K562 (cell line): Measurements from ENCODE around the gene LY6G6F. TPM values are rescaled to one million over a fixed set of nuclear protein-coding genes. Genes with fewer than 3 reads are reported as not detected.

ENCODE experiments used
- ADNP ChIP-seq: fragments of 200-800 bp; sonication (Bioruptor generic); IDR thresholded peaks from 2 replicates; pipeline ENCODE4 v1.6.1; 2016; ENCODE audit warnings: missing genetic modification characterization, missing compliant biosample characterization
- ARID1B ChIP-seq: fragments of 450-650 bp; IDR thresholded peaks from 2 replicates; pipeline ENCODE4 v1.6.1; 2016; ENCODE audit warnings: antibody characterized with exemption, mild to moderate bottlenecking, inconsistent platforms
- CBX5 ChIP-seq: IDR thresholded peaks from 2 replicates; pipeline ENCODE4 v1.6.1; 2014; ENCODE audit warnings: low read depth, borderline replicate concordance
- COPS2 ChIP-seq: fragments of 450-650 bp; conservative IDR thresholded peaks from 2 replicates; pipeline ENCODE4 v1.6.1; 2016; ENCODE audit warnings: mild to moderate bottlenecking, moderate library complexity
- FOXK1 ChIP-seq: sonication (generic); formaldehyde crosslinking; IDR thresholded peaks from 2 replicates; pipeline ENCODE4 v1.8.0; 2022; ENCODE audit warnings: missing genetic modification reagents, mild to moderate bottlenecking, borderline replicate concordance
- FUS ChIP-seq: fragments of 200-400 bp; formaldehyde crosslinking; optimal IDR thresholded peaks from 2 replicates; pipeline ENCODE3; 2017; ENCODE audit warnings: low read depth, low read length
- GATAD2A ChIP-seq: fragments of 450-650 bp; IDR thresholded peaks from 2 replicates; pipeline ENCODE4 v1.6.1; 2017
- GATAD2B ChIP-seq: fragments of 450-650 bp; IDR thresholded peaks from 2 replicates; pipeline ENCODE4 v1.6.1; 2017; ENCODE audit warnings: mild to moderate bottlenecking, borderline replicate concordance
- GTF2E2 ChIP-seq: fragments of 200-800 bp; sonication (Bioruptor generic); IDR thresholded peaks from 2 replicates; pipeline ENCODE4 v1.6.1; 2016; ENCODE audit warnings: missing genetic modification characterization, missing compliant biosample characterization
- HDAC3 ChIP-seq: fragments of 450-650 bp; IDR thresholded peaks from 2 replicates; pipeline ENCODE4 v1.6.1; 2018; ENCODE audit warnings: borderline replicate concordance, mild to moderate bottlenecking, moderate library complexity; ENCODE audit not compliant: partially characterized antibody
- HES1 ChIP-seq: fragments of 450-650 bp; IDR thresholded peaks from 2 replicates; pipeline ENCODE4 v1.6.1; 2016; ENCODE audit warnings: low read depth, mild to moderate bottlenecking, moderate library complexity
- ILF3 ChIP-seq: fragments of 450-650 bp; IDR thresholded peaks from 2 replicates; pipeline ENCODE4 v1.6.1; 2018; ENCODE audit warnings: antibody characterized with exemption, mild to moderate bottlenecking, moderate library complexity, borderline replicate concordance
- JUND ChIP-seq, 2 experiments: IDR thresholded peaks; 2 replicates in 1 of 2; 3 replicates in 1 of 2; pipeline ENCODE4 v1.6.1; 2011; ENCODE audit warnings: borderline replicate concordance in 2 of 2, low read depth in 2 of 2, low read length in 2 of 2, improper control_type of control experiment in 1 of 2, missing biosample characterization in 1 of 2, missing genetic modification characterization in 1 of 2, missing genetic modification reagents in 1 of 2
- KAT2B ChIP-seq: IDR thresholded peaks from one replicate; pipeline ENCODE4 v1.6.1; 2012; ENCODE audit warnings: low read depth, mild to moderate bottlenecking, control low read depth, inconsistent platforms, low read length, moderate library complexity
- KLF16 ChIP-seq: IDR thresholded peaks from 2 replicates; pipeline ENCODE4 v1.6.1; 2016; ENCODE audit warnings: antibody characterized with exemption
- MAFK ChIP-seq: IDR thresholded peaks from 2 replicates; pipeline ENCODE4 v1.6.1; 2011; ENCODE audit warnings: low read length, improper control_type of control experiment
- NFIX ChIP-seq: fragments of 250-450 bp; sonication (Bioruptor Pico); IDR thresholded peaks from 2 replicates; pipeline ENCODE4 v1.4.0; 2020; ENCODE audit warnings: low read depth, mild to moderate bottlenecking, moderate library complexity
- RNF2 ChIP-seq: sonication (generic); IDR thresholded peaks from 2 replicates; pipeline ENCODE4 v1.6.1; 2016
- SRF ChIP-seq, 2 experiments: fragments of 250-450, 450-650 bp in 1 of 2; sonication (Bioruptor Pico) in 1 of 2; sonication (generic) in 1 of 2; formaldehyde crosslinking; IDR thresholded peaks; 2 replicates each; pipeline versions ENCODE4 v1.5.0 to v1.5.1; 2020 to 2022; ENCODE audit warnings: mild to moderate bottlenecking in 1 of 2, missing genetic modification reagents in 1 of 2
- ZNF124 ChIP-seq: sonication (generic); formaldehyde crosslinking; IDR thresholded peaks from 2 replicates; pipeline ENCODE4 v1.8.1; 2022; ENCODE audit warnings: missing genetic modification reagents
- ZNF280B ChIP-seq: fragments of 250-450 bp; sonication (Bioruptor Pico); IDR thresholded peaks from 2 replicates; pipeline ENCODE4 v1.5.1; 2021; ENCODE audit warnings: mild to moderate bottlenecking
- ZNF57 ChIP-seq: fragments of 450-650 bp; formaldehyde crosslinking; IDR thresholded peaks from 2 replicates; pipeline ENCODE4 v1.4.0; 2020; ENCODE audit warnings: mild to moderate bottlenecking, moderate library complexity
- ZNF668 ChIP-seq: fragments of 250-450 bp; sonication (Bioruptor Pico); IDR thresholded peaks from 2 replicates; pipeline ENCODE4 v1.8.0; 2022; ENCODE audit warnings: mild to moderate bottlenecking, inconsistent platforms
- ZNF699 ChIP-seq: fragments of 250-450 bp; sonication (Bioruptor Pico); IDR thresholded peaks from 2 replicates; pipeline ENCODE4 v1.8.0; 2021; ENCODE audit warnings: mild to moderate bottlenecking, moderate library complexity; ENCODE audit not compliant: insufficient replicate concordance
- ZNF707 ChIP-seq: fragments of 250-450 bp; sonication (Bioruptor Pico); conservative IDR thresholded peaks from 2 replicates; pipeline ENCODE4 v1.8.0; 2022; ENCODE audit warnings: inconsistent platforms, mild to moderate bottlenecking, moderate library complexity
- polyA plus RNA-seq, 8 experiments: library from polyadenylated mRNA; depleted of rRNA in 4 of 8; stranded (reverse) in 5 of 8; unstranded in 3 of 8; fragments of >200 nt; fragmentation: Nextera tagmentation in 2 of 8; fragmentation: Illumina TruSeq in 1 of 8; extraction: Ambion mirVana in 2 of 8; extraction: Trizol in 1 of 8; gene quantifications; 2 replicates each; pipeline versions ENCODE4 v1.2.1 to v1.2.3, GENCODE V29; 2011 to 2014; ENCODE audit warnings: inconsistent platforms in 1 of 8, missing spikeins in 1 of 8
- total RNA-seq, 7 experiments: library from RNA; depleted of rRNA in 6 of 7; stranded (reverse); fragments of >200 nt in 6 of 7; fragmentation: Illumina TruSeq in 2 of 7; extraction: Trizol in 2 of 7; gene quantifications; 2 replicates each; pipeline versions ENCODE4 v1.2.1 to v1.2.3, GENCODE V29; 2011 to 2021; ENCODE audit warnings: low replicate concordance in 1 of 7
- TF ChIP-seq, protein P1 (sequence below): sonication (generic); formaldehyde crosslinking; IDR thresholded peaks from 2 replicates; pipeline ENCODE4 v1.8.1; 2023; ENCODE audit warnings: mild to moderate bottlenecking, missing genetic modification reagents

The LY6G6F gene
- total and polyA plus RNA-seq, 9 of the 15 experiments (the other 6 are each of a cell fraction or from before 2014, with no cell fraction given): 0.14 to 0.50 (median 0.28) TPM; not detected in 2

DNA sequence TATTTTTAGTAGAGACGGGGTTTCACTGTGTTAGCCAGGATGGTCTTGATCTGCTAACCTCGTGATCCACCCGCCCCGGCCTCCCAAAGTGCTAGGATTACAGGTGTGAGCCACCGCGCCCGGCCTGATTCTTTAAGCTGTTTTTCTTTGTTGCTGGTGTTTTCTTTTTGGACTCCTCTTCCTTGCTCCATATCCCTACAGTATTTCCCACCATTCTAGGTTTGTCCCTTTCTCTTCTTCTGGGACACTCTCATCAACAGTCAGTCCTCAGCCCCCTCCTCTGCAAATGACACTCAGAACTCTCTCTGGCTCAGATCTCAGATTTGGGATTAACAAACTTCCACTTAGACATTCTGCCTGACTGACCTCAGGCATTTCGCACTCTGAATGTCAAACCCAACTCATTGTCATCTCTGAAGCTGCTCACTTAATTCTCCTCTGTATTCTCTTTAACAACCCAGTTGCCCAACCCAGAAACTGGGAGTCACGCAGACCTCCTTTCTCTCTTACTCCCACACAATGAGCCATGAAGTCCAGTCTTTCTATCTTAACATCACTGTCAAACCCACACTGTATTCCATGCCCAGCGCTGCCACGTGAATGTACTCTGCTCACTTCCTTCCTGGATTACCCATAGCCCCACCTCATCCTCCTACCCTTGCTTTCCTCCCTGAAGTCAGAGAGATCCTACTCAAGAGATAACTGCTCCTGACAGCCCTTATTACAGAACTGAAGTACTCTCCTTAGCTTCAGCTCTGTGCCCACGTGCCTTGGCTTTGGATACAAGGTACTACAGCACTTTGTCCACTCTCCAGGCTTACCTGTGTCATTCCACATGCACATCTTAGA, 19.1 kb downstream of the LY6G6F start (continued):
- TF ChIP-seq JUND (IDR thresholded peaks at IDR 0.05; ENCODE audit: borderline replicate concordance, low read depth, low read length) (peak; percentile 26; the same call in 1 of the 2 replicates), JUND (tag; IDR thresholded peaks at IDR 0.05; ENCODE audit: borderline replicate concordance, low read depth, low read length) (peak; percentile 45; the same call in 1 of the 3 replicates), GTF2E2 (tag) (no peak), FOXK1 (CRISPR knock-in tag) (0 out of 2 replicates have a peak, but pooled peaks have one; percentile 48), CBX5 (no peak), HDAC3 (no peak), RNF2 (no peak), ZNF707 (no peak; the same call in 1 of the 2 replicates), ADNP (tag) (no peak), SRF (CRISPR knock-in tag; IDR thresholded peaks at IDR 0.05) (no peak), GATAD2A (peak; percentile 80; the same call in 1 of the 2 replicates), NFIX (no peak), MAFK (no peak), HES1 (no peak), ILF3 (no peak), COPS2 (no peak), FUS (no peak), ZNF699 (no peak), GATAD2B (no peak), ZNF668 (CRISPR knock-in tag) (no peak; the same call in 1 of the 2 replicates), ZNF124 (CRISPR knock-in tag) (no peak), KLF16 (peak; percentile 39; the same call in 1 of the 2 replicates), ARID1B (no peak), KAT2B (no peak), ZNF280B (no peak), ZNF57 (CRISPR knock-in tag) (peak; percentile 82; the same call in 1 of the 2 replicates)
- TF ChIP-seq, protein P1, sequence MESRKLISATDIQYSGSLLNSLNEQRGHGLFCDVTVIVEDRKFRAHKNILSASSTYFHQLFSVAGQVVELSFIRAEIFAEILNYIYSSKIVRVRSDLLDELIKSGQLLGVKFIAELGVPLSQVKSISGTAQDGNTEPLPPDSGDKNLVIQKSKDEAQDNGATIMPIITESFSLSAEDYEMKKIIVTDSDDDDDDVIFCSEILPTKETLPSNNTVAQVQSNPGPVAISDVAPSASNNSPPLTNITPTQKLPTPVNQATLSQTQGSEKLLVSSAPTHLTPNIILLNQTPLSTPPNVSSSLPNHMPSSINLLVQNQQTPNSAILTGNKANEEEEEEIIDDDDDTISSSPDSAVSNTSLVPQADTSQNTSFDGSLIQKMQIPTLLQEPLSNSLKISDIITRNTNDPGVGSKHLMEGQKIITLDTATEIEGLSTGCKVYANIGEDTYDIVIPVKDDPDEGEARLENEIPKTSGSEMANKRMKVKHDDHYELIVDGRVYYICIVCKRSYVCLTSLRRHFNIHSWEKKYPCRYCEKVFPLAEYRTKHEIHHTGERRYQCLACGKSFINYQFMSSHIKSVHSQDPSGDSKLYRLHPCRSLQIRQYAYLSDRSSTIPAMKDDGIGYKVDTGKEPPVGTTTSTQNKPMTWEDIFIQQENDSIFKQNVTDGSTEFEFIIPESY: no peak
